Activated T-cell treated with anti-CD3 and anti-CD28 coated beads, Interleukin-2, amount 50 U/mL, for 48 hours (primary cell): ENCODE data around the gene GALNT17.
"Not testable (repeated sequence)": the region's sequence is repeated elsewhere in the genome, so short reads cannot be mapped to it uniquely, and the experiment has no call there.

ENCODE experiments used
- DNase-seq, 2 experiments: peaks; one replicate each; pipeline ENCODE4 v3.0.0-alpha.2; 2020

The GALNT17 gene

GRCh38 chr7:71171476-71171875 lies 39.5 kb downstream of the GALNT17 start:
- DNase-seq = no peak

DNA sequence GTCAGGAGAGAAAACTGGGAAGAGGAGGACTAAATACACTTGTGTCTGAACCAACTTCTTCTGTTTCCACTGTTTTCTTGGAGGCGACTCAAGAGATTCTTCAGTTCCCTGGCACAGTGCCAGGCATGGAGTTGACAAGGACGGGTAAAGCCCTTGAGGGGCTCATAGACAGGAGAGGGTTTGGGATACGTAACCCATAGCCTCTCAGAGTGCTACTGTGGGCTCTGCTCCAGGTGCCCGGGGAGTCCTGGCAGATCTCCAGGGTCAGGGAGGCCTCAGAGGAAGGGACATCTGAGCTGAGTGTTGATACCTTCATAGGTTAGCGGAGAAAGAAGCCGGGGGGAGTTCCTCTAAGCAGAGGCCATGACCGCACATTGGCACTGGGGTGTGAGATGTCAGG lies 42.0 kb downstream of the GALNT17 start:
- no peak for DNase-seq

DNA sequence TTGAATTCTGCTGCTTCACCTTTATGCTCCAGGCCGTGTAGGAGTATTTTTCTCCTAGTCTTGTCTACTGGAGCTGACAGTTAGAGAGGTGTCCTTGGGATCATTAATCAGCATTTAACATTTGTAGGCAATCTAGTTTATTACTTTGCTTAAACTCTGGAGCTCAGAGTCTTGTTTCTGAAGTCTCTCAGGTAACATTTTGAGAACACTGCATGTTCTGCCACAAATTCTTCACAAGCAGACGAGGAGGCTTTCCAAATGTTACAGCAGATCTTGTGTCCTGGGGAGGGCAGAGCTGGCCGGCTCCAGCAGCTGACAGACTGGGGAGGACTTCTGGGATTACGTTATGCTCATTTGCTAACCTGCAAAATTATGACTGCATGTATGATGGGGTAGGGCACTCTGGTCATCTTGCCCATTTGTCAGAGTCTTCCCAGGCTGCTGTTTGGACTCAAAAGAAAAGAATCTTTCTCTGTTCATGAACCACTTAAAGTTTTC lies 50.5 kb downstream of the GALNT17 start:
- DNase-seq = no peak

GRCh38 chr7:71184136-71184535 lies 52.2 kb downstream of the GALNT17 start:
- DNase-seq = no peak

DNA sequence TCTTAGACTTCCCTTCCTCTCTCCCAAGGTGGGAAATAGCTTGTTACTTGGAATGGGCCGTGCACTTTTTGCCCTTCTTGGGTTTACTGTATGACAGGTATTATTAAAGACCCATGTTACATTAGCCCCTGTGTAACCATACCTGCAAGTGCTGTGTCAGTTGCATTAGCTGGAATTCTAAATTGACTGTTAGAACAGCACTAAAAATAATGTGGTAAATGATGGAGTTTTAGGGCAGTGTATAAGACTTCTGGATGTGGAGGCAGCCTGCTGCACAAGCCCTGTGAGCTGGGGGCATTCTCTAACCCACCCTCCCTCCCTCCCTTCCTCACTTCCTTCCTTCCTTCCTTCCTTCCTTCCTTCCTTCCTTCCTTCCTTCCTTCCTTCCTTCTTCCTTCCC lies 52.7 kb downstream of the GALNT17 start:
- no peak for DNase-seq

GRCh38 chr7:71186535-71187057 lies 54.7 kb downstream of the GALNT17 start:
- no peak for DNase-seq

GRCh38 chr7:71191771-71192170 lies 59.8 kb downstream of the GALNT17 start:
- no peak for DNase-seq

DNA sequence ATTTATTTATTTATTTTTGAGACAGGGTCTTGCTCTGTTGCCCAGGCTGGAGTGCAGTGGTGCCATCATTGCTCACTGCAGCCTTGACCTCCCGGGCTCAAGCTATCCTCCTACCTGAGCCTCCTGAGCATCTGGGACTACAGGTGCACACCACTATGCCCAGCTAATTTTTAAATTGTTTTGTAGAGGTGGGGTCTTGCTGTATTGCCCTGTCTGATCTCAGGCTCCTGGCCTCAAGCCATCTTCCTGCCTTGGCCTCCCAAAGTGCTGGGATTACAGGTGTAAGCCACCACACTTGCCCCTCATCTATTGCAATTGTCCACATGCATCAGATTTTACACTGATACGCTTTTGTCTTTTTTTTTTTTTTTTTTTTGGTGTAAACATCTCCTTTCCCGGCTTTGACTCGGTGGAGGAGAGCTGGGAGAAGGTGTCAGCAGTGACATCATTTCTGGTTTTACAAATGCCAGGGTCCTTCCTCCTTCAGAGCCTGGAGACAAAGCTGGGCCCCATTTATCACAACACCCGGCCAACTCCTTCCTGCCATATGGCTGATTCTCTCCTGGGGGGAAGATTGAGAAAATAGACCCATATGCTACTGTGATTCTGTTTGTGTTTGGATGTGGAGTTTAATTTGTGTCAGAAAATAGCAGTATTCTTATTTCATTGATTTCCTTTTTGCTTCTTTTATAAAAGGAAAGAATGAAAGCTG lies 61.3 kb downstream of the GALNT17 start:
- no peak for DNase-seq

- no peak for DNase-seq
These were observed 66.4 kb downstream of the GALNT17 start for GRCh38 chr7:71198391-71198790.

DNA sequence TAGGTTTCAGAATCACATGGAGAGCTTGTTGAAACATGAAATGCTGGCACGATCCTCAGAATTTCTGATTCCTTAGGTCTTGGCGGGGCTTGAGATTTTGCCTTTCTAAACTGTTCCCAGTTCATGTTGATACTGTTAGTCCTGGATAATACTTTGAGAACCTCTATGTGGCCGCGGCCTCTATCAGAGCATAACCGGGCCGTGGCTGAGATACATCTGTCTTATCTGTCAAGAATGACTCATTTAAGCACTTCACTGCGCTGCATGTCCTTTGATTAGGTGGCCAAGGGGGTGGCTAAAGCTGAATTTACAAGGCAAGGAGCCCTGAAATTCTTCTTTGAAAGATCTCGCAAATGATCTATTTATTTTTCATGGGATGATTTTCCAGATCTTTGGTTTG lies 66.9 kb downstream of the GALNT17 start:
- DNase-seq = no peak

GRCh38 chr7:71206184-71206583 lies 74.2 kb downstream of the GALNT17 start:
- no peak for DNase-seq

- no peak for DNase-seq
These were observed 76.9 kb downstream of the GALNT17 start for GRCh38 chr7:71208881-71209280.

DNA sequence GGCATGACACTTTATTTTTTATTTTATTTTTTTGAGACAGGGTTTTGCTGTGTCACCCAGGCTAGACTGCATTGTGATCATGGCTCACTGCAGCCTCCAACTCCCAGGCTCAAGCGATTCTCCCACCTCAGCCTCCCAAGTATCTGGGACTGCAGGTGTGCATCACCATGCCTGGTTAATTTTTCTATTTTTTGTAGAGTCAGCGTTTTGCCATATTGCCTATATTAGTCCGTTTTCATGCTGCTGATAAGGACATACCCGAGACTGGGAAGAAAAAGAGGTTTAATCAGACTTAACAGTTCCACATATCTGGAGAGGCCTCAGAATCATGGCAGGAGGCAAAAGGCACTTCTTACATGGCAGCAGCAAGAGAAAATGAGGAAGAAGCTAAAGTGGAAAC lies 77.5 kb downstream of the GALNT17 start:
- not testable (repeated sequence) for DNase-seq

DNA sequence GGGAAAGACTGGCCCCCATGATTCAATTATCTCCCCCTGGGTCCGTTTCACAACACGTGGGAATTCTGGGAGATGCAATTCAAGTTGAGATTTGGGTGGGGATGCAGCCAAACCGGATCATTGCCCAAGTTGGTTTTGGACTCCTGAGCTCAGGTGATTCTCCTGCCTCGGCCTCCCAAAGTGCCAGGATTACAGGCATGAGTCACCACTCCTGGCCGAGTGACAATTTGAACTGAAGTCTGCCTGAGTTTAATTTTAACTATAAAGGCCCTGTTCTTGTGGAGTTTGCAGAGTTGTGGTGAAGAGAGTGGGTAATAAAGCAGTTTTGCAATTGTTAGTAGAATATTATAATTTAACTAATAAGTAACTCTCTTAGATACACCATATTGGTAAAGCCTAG lies 78.3 kb downstream of the GALNT17 start:
- DNase-seq = no peak

GRCh38 chr7:71212433-71212832 lies 80.5 kb downstream of the GALNT17 start:
- not testable (repeated sequence) for DNase-seq

- DNase-seq = no peak
These were observed 84.3 kb downstream of the GALNT17 start for GRCh38 chr7:71216211-71216610.

GRCh38 chr7:71220210-71220695 lies 88.3 kb downstream of the GALNT17 start:
- no peak for DNase-seq

GRCh38 chr7:71221049-71221448 lies 89.1 kb downstream of the GALNT17 start:
- DNase-seq = no peak

- DNase-seq = no peak
These were observed 89.6 kb downstream of the GALNT17 start for GRCh38 chr7:71221549-71221948.

DNA sequence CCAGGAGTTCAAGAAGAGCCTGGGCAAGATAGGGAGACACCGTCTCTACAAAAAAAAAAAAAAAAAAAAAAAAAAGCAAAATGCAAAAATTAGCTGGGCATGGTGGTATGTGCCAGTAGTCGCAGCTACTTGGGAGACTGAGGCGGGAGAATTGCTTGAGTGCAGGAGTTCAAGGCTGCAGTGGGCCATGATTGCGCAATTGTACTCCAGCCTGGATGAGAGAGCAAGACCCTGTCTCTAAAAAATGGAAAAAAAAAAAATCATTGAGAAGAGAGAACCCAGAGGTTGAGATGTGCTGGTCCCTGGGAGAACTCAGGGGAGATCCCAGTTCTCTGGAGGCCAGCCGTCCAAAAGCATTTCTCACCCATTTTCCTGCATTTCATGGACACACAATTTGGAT lies 95.2 kb downstream of the GALNT17 start:
- DNase-seq = no peak

DNA sequence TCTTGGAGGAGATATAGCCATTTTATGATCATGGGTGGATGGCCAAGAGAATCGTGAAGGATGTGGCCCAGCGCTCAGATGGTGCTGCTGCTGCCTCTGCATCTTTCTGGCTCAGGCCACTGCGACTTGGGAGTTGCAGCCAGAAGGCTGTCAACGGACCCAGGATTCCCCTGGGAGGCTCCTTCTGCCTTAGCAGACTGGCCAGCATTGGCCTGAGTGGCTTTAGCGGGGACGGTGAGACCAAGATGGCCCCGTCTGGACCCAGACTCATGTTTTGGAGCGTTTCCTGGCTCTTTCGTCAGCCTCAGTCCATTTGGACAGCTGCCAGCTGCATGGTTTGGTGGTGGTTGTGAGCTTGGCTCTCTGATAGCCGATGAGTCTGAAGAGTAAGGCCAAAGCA lies 97.2 kb downstream of the GALNT17 start:
- no peak for DNase-seq

DNA sequence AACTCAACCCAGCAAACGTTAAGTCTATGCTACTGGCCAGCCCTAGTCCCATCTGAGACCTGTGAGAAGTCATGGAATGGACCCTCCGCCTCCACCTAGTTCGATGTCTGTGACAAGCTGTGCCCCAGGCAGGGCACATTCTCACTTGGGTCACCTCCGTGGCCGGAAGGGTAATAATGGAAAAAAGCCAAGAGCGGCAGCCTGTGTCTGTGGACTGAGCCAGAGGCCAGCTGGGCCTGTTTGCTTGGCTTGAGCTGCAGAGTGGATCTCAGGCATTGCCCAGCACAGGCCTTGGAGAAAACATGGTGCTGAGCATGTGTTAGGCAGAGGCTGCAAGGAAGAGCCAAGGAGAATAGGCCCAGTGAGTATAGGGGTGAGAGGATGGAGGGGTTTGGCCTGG lies 97.8 kb downstream of the GALNT17 start:
- DNase-seq = no peak

GRCh38 chr7:71235253-71235652 lies 103.3 kb downstream of the GALNT17 start:
- DNase-seq = no peak

DNA sequence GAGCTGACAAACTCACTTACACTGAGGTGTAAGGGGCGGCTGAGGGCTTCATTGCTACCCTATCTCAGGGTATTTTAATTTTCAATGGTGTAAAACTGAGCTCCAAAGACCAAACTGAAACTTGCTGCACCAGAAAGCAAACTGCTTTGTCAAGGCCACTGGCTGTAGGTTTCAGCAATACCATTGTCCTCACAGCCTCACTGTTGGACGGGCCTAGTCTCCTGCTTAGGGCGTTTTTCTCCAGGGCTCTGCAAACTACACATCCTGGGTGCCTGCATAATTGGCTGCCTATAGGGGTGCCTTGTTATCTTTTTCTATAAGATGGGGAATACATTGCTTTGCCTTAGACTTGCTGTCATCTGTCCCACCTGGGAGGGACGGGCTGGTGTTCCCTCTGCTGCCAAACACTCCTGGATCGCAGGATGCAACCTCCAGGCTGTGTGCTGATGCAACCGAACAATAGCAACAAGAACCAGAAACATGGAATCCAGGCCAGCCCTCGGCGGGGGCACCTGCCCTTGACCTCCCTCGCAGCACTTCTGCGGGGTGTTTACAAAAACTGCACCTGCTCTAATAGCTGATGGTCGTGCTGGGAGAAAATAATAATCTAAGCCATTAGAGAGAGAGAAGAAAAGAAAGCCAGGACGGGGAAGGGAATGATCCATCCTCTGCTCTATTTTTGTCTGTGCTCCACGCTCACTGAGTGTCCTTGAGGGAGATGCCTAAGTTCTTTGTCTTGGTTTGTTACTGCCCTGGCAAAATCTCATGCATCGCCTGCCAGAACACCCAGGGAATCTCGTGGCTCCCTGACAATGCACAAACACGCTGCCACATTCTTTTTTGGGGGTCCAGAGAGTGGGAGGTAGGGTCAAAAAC lies 104.5 kb downstream of the GALNT17 start:
- DNase-seq = no peak
